Esophagus squamous epithelium (tissue), 5 donors: Measurements from ENCODE around the gene STK10. TPM values are rescaled to one million over a fixed set of nuclear protein-coding genes. Genes with fewer than 3 reads are reported as not detected.
"Not testable (repeated sequence)": the region's sequence is repeated elsewhere in the genome, so short reads cannot be mapped to it uniquely, and the experiment has no call there.

Experiments
- DNase-seq: peaks from one replicate; lab custom pipeline; 2025; lab: John Stamatoyannopoulos, UW
- H3K27ac ChIP-seq, 4 donors: fragments of 200-600 bp; sonication (generic); one replicate each; pipeline ENCODE4 v1.5.1; 2016 to 2019; ENCODE audit warnings: mild to moderate bottlenecking in 1 of 4
- H3K27me3 ChIP-seq, 4 donors: fragments of 200-600 bp; sonication (generic); 1 replicate in 3 of 4; 2 replicates in 1 of 4; pipeline versions ENCODE4 v1.5.1 to v1.6.0; 2017 to 2021; ENCODE audit warnings: antibody characterized with exemption in 1 of 4
- H3K36me3 ChIP-seq, 3 donors: fragments of 200-600 bp; sonication (generic); one replicate each; pipeline ENCODE4 v1.5.1; 2016 to 2019
- H3K4me1 ChIP-seq, 3 donors: fragments of 200-600 bp; sonication (generic); one replicate each; pipeline ENCODE4 v1.5.1; 2017 to 2019
- H3K4me3 ChIP-seq, 4 donors: fragments of 200-600 bp; sonication (generic); 1 replicate in 3 of 4; 2 replicates in 1 of 4; pipeline ENCODE4 v1.5.1; 2016 to 2019; ENCODE audit warnings: mild to moderate bottlenecking in 2 of 4, moderate library complexity in 1 of 4
- H3K9me3 ChIP-seq, 3 donors: fragments of 200-600 bp; sonication (generic); one replicate each; pipeline ENCODE4 v1.5.1; 2016 to 2019
- POLR2A ChIP-seq, 4 donors: fragments of 450-650 bp; IDR thresholded peaks; one replicate each; pipeline ENCODE4 v1.6.1; 2017; ENCODE audit warnings: antibody characterized with exemption in 4 of 4, mild to moderate bottlenecking in 4 of 4, moderate library complexity in 3 of 4
- WGBS, 2 donors: methylation state at CpG; one replicate each; pipeline ENCODE4 v1.1.5; 2018; 5-methylcytosine and 5-hydroxymethylcytosine counted together
- intact Hi-C: fragments of 100-400 bp; cut with DNase I; formaldehyde crosslinking; loops from one replicate; pipeline ENCODE4 v1.15.0; 2022
- total RNA-seq, 4 donors: library from RNA; depleted of rRNA; stranded (reverse); fragments of >200 nt; gene quantifications; one replicate each; pipeline ENCODE4 v1.1.0, GENCODE V29; 2016
- TF ChIP-seq, protein P1 (sequence below), 6 experiments: fragments of 450-650 bp in 4 of 6; fragments of 200-600 bp in 2 of 6; sonication (generic) in 2 of 6; IDR thresholded peaks; one replicate each; pipeline ENCODE4 v1.5.1; 2016 to 2019; ENCODE audit warnings: antibody characterized with exemption in 6 of 6, mild to moderate bottlenecking in 4 of 6, moderate library complexity in 4 of 6
- donor health status: DM: yes; HTN: yes; CAD: no.

The STK10 gene
- total RNA-seq, 4 donors from 2014 or later: 5.4 to 15.6 (median 8.9) TPM

DNA sequence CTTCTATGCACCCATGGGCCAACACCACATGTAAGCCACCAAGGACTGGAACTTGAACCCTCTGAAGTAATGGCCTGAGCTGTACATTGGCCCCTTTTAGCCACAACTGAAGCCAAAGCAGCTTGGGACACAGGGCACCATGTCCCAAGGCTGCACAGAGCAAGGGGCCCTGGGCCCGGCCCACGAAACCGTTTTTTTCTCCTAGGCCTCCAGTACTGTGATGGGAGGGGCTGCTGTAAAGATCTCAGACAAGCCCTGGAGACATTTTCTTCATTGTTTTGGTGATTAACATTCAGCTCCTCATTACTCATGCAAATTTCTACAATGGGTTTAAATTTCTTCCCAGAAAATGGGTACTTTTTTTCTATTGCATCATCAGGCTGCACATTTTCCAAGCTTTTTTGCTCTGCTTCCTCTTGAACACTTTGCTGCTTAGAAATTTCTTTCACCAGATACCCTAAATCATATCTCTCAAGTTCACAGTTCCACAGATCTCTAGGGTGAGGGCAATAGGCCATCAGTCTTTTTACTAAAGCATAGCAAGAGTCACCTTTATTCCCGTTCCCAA lies 156.0 kb downstream of the STK10 start:
- WGBS, 2 donors: 94 to 95% methylated on average over 4 of the region's 4 CpGs
- TF ChIP-seq, protein P1, sequence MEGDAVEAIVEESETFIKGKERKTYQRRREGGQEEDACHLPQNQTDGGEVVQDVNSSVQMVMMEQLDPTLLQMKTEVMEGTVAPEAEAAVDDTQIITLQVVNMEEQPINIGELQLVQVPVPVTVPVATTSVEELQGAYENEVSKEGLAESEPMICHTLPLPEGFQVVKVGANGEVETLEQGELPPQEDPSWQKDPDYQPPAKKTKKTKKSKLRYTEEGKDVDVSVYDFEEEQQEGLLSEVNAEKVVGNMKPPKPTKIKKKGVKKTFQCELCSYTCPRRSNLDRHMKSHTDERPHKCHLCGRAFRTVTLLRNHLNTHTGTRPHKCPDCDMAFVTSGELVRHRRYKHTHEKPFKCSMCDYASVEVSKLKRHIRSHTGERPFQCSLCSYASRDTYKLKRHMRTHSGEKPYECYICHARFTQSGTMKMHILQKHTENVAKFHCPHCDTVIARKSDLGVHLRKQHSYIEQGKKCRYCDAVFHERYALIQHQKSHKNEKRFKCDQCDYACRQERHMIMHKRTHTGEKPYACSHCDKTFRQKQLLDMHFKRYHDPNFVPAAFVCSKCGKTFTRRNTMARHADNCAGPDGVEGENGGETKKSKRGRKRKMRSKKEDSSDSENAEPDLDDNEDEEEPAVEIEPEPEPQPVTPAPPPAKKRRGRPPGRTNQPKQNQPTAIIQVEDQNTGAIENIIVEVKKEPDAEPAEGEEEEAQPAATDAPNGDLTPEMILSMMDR (IDR thresholded peaks at IDR 0.05): no peak
- no peak for TF ChIP-seq POLR2A (IDR thresholded peaks at IDR 0.05)
- intact Hi-C loops: no loop called here
- Histone ChIP-seq H3K4me1 (peaks cover 0 to 12% (median 0%) of the 10 kb centered on the region in 3 donors), H3K27me3 (no peaks in the 10 kb centered on the region), H3K36me3 (no peaks in the 10 kb centered on the region), H3K27ac (no peak overlapping the region), H3K4me3 (no peak overlapping the region), H3K9me3 (peaks cover 0 to 4% (median 0%) of the 10 kb centered on the region in 3 donors)
- DNase-seq: no peak

DNA sequence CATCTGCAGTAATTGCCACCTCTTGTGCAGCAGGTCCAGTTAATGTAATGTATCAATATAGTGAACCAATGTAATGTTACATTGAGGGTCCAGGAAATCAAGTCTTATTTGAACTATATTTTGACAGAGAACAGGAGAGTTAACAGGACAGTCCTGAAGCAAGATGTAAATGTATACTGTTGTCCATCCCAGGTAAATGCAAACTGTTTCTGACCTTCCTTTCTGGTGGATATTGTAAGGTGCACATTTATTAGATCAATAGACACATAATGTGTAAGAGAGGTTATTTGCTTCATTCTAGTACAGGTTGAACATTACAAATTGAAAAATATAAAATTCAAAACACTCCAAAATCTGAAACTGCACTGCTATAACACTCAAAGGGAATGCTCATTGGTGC lies 158.1 kb downstream of the STK10 start:
- Histone ChIP-seq H3K36me3 (no peaks in the 10 kb centered on the region), H3K9me3 (peaks cover 0 to 4% (median 0%) of the 10 kb centered on the region in 3 donors), H3K27me3 (no peaks in the 10 kb centered on the region), H3K4me3 (no peak overlapping the region), H3K4me1 (peaks cover 0 to 6% (median 0%) of the 10 kb centered on the region in 3 donors), H3K27ac (no peak overlapping the region)
- intact Hi-C loops: no loop called here
- TF ChIP-seq POLR2A (IDR thresholded peaks at IDR 0.05): no peak
- TF ChIP-seq, protein P1 (IDR thresholded peaks at IDR 0.05): no peak
- no peak for DNase-seq

DNA sequence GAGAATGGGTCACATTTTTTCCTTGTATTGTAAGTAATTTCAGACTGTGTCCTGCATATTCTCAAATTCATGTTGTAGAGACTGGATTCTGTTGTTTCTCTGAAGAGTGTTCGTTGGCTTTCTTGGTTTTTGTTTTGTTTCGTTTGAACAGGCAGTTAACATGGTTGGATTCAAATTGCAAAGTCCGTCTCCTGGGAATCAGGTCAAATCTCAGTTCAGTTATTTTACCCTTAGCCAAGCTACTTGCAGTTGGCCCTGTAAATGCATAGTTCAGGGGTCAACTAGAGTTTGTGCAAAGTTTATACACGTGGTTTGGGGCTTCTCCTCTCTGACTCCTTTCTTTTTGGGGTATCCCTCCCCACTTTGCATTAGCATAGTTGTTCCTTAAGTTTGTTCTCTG lies 159.9 kb downstream of the STK10 start:
- H3K27ac ChIP-seq: no peak overlapping the region
- TF ChIP-seq, protein P1 (IDR thresholded peaks at IDR 0.05): no peak
- no peak for TF ChIP-seq POLR2A (IDR thresholded peaks at IDR 0.05)
- intact Hi-C loops: no loop called here
- H3K4me3 ChIP-seq: no peak overlapping the region
- DNase-seq: no peak
- H3K9me3 ChIP-seq: peaks cover 0 to 4% (median 0%) of the 10 kb centered on the region in 3 donors
- 64 to 84% methylated on average over 4 of the region's 4 CpGs for WGBS, 2 donors
- H3K36me3 ChIP-seq: no peaks in the 10 kb centered on the region
- H3K4me1 ChIP-seq: no peaks in the 10 kb centered on the region
- no peaks in the 10 kb centered on the region for H3K27me3 ChIP-seq

DNA sequence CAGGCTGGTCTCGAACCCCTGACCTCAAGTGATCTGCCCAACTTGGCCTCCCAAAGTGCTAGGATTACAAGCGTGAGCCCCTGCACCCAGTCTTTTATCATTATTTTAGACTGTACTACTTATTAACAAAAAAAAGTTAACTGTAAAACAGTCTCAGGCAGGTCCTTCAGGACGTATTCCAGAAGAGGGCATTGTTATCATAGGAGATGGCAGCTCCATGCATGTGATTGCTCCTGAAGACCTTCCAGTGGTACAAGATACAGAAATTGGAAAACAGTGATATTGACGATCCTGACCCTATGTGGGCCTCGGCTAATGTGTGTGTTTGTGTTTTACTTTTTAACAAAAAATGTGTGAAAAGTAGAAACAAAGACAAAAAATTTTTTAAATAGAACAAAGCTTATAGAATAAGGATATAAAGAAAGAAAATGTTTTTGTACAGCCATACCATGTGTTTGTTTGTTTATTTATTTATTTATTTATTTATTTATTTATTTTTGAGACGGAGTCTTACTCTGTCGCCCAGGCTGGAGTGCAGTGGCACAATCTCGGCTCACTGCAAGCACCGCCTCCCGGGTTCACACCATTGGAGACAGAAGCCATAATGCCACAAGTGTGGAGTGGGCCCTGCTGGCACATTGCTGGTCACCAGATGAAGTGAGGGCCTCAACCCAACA lies 167.8 kb downstream of the STK10 start:
- H3K4me1 ChIP-seq, H3K4me3 ChIP-seq, DNase-seq, intact Hi-C loops, H3K36me3 ChIP-seq, H3K27me3 ChIP-seq, H3K9me3 ChIP-seq, H3K27ac ChIP-seq: not testable (repeated sequence)
- 79 to 86% methylated on average over 10 of the region's 10 CpGs for WGBS, 2 donors

DNA sequence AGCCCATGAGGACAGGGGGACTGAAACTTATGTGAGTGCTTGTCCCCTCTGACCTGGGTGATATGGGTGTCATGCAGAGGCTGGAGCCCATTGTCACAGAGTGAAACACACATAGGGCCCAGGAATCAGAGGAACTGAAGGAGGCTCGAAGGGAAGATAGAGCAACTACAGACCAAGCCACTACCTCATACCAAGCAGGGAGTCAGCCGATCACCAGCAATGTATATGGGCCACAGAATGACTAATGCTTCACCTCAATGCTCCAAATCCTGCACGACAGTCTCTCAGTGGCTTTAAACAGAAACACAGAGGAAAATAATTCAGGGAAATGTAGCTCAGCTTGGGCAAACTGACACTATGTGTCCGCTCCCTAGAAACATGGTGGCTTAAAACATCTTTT lies 172.7 kb downstream of the STK10 start:
- intact Hi-C loops: no loop called here
- Histone ChIP-seq H3K4me1 (no peaks in the 10 kb centered on the region), H3K9me3 (no peaks in the 10 kb centered on the region), H3K27ac (no peak overlapping the region), H3K36me3 (no peaks in the 10 kb centered on the region), H3K27me3 (no peaks in the 10 kb centered on the region), H3K4me3 (no peak overlapping the region)
- no peak for TF ChIP-seq POLR2A (IDR thresholded peaks at IDR 0.05)
- TF ChIP-seq, protein P1 (IDR thresholded peaks at IDR 0.05): no peak
- DNase-seq: no peak
- WGBS, 2 donors: 82 to 95% methylated on average over 4 of the region's 4 CpGs
